ENCODE data around the gene DLGAP1. TPM values are rescaled to one million over a fixed set of nuclear protein-coding genes. Genes with fewer than 3 reads are reported as not detected.

DLGAP1 gene
- total and polyA plus RNA-seq, 2 experiments from 2014 or later = 0.13 to 0.22 TPM

DNA sequence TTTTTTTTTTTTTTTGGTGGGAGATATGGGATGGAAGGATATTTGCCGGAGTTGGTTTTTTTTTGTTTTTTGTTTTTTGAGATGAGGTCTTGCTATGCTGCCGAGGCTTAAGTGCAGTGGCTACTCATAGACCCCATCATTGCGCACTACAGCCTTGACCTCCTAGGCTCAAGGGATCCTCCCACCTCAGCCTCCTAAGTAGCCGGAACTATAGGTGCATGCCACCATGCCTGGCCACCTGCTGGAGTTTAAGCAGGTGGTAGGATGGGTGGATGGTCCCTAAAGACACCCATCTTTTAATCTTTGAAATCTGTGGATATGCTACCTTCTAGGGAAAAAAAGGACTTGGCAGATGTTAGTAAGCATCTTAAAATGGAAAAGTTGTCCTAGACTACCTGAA is 835.4 kb downstream of the DLGAP1 start:
- Histone ChIP-seq H3K27me3 (replicated peaks; ENCODE audit: insufficient read depth) (no peaks in the 10 kb centered on the region), H3K4me2 (ENCODE audit: unreplicated experiment) (no peak overlapping the region), H3K79me2 (ENCODE audit: insufficient read depth) (no peaks in the 10 kb centered on the region), H2AFZ (no peak overlapping the region), H3K9ac (no peak overlapping the region), H3K27ac (no peak overlapping the region), H3K4me1 (ENCODE audit: insufficient read depth) (peaks cover 20% of the 10 kb centered on the region), H3K4me3 (no peak overlapping the region), H3F3A (ENCODE audit: insufficient read depth) (peaks cover 19% of the 10 kb centered on the region), H4K20me1 (ENCODE audit: insufficient read depth) (no peaks in the 10 kb centered on the region), H3K36me3 (ENCODE audit: low read depth) (no peaks in the 10 kb centered on the region), H3K9me3 (ENCODE audit: low read depth) (no peaks in the 10 kb centered on the region), H3K9me2 (ENCODE audit: insufficient read depth) (no peaks in the 10 kb centered on the region)
- TF ChIP-seq EZH2 (IDR thresholded peaks at IDR 0.05; ENCODE audit: insufficient read depth, poor library complexity, severe bottlenecking) = no peak
- TF ChIP-seq EZH2phosphoT487 (IDR thresholded peaks at IDR 0.05; ENCODE audit: insufficient read depth, low read depth) = no peak
- in situ Hi-C loops (cut with MboI) = no loop called here
- DNase-seq = no peak
- 98% methylated on average over 4 of the region's 4 CpGs for WGBS, 2 experiments (ENCODE audit: low coverage in 1 of 2, low lambda C conversion rate in 2 of 2, missing lambda C conversion rate in 2 of 2)

DNA sequence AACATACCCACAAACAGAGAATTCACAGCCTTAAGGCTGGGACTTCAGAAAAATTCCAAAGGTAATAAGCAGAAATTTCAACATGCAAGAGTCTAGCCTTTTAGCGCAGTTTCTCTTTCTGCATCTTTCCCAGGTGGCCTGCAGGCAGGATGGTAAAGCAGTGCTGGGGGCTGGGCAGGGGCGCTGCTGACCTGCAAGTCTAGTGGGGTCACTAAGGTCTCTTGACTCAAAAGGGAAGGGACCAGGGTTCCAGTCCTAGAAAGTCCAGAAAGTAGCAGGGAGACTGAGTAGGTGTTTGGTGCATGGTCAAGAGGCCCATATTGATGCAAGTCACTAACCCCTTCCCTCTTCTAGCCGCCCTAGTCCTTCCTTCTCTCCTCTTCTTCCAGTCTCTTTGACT is 835.9 kb downstream of the DLGAP1 start:
- no peak overlapping the region for H3K4me3 ChIP-seq
- TF ChIP-seq EZH2 (IDR thresholded peaks at IDR 0.05; ENCODE audit: insufficient read depth, poor library complexity, severe bottlenecking) = no peak
- no peak for TF ChIP-seq EZH2phosphoT487 (IDR thresholded peaks at IDR 0.05; ENCODE audit: insufficient read depth, low read depth)
- no peak overlapping the region for H3K27ac ChIP-seq
- H3K9me2 ChIP-seq (ENCODE audit: insufficient read depth) = no peaks in the 10 kb centered on the region
- no peaks in the 10 kb centered on the region for H3K79me2 ChIP-seq (ENCODE audit: insufficient read depth)
- no peak overlapping the region for H3K9ac ChIP-seq
- H3K4me2 ChIP-seq (ENCODE audit: unreplicated experiment) = no peak overlapping the region
- WGBS, 2 experiments (ENCODE audit: low coverage in 1 of 2, low lambda C conversion rate in 2 of 2, missing lambda C conversion rate in 2 of 2) = 93 to 98% methylated on average over 3 of the region's 3 CpGs
- H3K27me3 ChIP-seq (replicated peaks; ENCODE audit: insufficient read depth) = no peaks in the 10 kb centered on the region
- no peak overlapping the region for H2AFZ ChIP-seq
- no peak for DNase-seq
- H4K20me1 ChIP-seq (ENCODE audit: insufficient read depth) = no peaks in the 10 kb centered on the region
- no peaks in the 10 kb centered on the region for H3K36me3 ChIP-seq (ENCODE audit: low read depth)
- H3K4me1 ChIP-seq (ENCODE audit: insufficient read depth) = peaks cover 16% of the 10 kb centered on the region
- H3F3A ChIP-seq (ENCODE audit: insufficient read depth) = peaks cover 14% of the 10 kb centered on the region
- no peaks in the 10 kb centered on the region for H3K9me3 ChIP-seq (ENCODE audit: low read depth)
- in situ Hi-C loops (cut with MboI) = no loop called here

DNA sequence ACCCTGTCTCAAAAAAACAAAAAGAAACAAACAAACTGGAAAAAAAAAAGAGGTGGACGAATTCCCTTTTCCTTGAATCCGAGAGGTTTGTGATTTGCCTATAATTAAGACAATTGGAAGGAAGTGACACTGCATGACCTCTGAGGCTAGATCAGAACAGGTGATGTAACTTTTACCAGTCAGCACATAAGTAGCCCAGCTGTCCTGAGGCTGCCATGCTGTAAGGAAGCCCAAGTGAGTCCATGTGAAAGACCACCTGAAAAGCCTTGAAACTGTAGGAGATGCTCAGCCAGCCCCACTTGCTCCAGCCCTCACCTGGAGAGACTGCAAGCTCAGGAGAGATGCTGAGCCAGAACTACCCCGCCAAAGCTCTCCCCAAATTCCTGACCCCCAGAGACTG is 838.4 kb downstream of the DLGAP1 start:
- Histone ChIP-seq H3K9ac (no peak overlapping the region), H3K79me2 (ENCODE audit: insufficient read depth) (no peaks in the 10 kb centered on the region), H3K27ac (no peak overlapping the region), H3F3A (ENCODE audit: insufficient read depth) (no peaks in the 10 kb centered on the region; the same call in 1 of the 2 replicates), H3K4me2 (ENCODE audit: unreplicated experiment) (no peak overlapping the region), H3K9me2 (ENCODE audit: insufficient read depth) (no peaks in the 10 kb centered on the region), H4K20me1 (ENCODE audit: insufficient read depth) (no peaks in the 10 kb centered on the region), H2AFZ (no peak overlapping the region), H3K4me1 (ENCODE audit: insufficient read depth) (peaks cover 5% of the 10 kb centered on the region), H3K27me3 (replicated peaks; ENCODE audit: insufficient read depth) (no peaks in the 10 kb centered on the region), H3K4me3 (no peak overlapping the region), H3K36me3 (ENCODE audit: low read depth) (no peaks in the 10 kb centered on the region), H3K9me3 (ENCODE audit: low read depth) (no peaks in the 10 kb centered on the region)
- TF ChIP-seq EZH2 (IDR thresholded peaks at IDR 0.05; ENCODE audit: insufficient read depth, poor library complexity, severe bottlenecking) (no peak), EZH2phosphoT487 (IDR thresholded peaks at IDR 0.05; ENCODE audit: insufficient read depth, low read depth) (no peak)
- 94 to 95% methylated on average over 3 of the region's 3 CpGs for WGBS, 2 experiments (ENCODE audit: low coverage in 1 of 2, low lambda C conversion rate in 2 of 2, missing lambda C conversion rate in 2 of 2)
- DNase-seq = no peak
- in situ Hi-C loops (cut with MboI) = no loop called here

DNA sequence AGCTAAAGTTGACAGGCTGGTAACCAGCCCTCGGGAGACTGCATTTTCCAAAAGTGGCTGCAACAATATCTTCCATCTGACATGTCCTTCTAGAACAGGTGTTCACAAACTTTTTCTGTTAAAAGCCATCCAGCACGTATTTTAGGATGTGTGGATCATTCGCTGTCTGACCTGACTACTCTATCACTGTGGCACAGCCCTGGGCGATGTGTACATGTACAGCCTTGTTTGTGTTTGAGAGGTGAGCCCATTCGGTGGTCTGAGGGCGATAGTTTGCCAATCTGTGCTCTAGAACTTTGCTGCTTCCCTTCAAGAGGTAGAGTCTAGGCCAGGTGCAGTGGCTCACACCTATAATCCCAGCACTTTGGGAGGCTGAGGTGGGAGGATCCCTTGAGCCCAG is 839.0 kb downstream of the DLGAP1 start:
- H3K27ac ChIP-seq = no peak overlapping the region
- no peak for TF ChIP-seq EZH2phosphoT487 (IDR thresholded peaks at IDR 0.05; ENCODE audit: insufficient read depth, low read depth)
- no peak for TF ChIP-seq EZH2 (IDR thresholded peaks at IDR 0.05; ENCODE audit: insufficient read depth, poor library complexity, severe bottlenecking)
- in situ Hi-C loops (cut with MboI) = no loop called here
- H3K4me1 ChIP-seq (ENCODE audit: insufficient read depth) = peaks cover 11% of the 10 kb centered on the region
- no peak overlapping the region for H3K4me2 ChIP-seq (ENCODE audit: unreplicated experiment)
- H2AFZ ChIP-seq = no peak overlapping the region
- no peaks in the 10 kb centered on the region for H3F3A ChIP-seq (ENCODE audit: insufficient read depth)
- no peak overlapping the region for H3K4me3 ChIP-seq
- H4K20me1 ChIP-seq (ENCODE audit: insufficient read depth) = no peaks in the 10 kb centered on the region
- no peaks in the 10 kb centered on the region for H3K9me2 ChIP-seq (ENCODE audit: insufficient read depth)
- 89 to 92% methylated on average over 6 of the region's 6 CpGs for WGBS, 2 experiments (ENCODE audit: low coverage in 1 of 2, low lambda C conversion rate in 2 of 2, missing lambda C conversion rate in 2 of 2)
- DNase-seq = no peak
- no peak overlapping the region for H3K9ac ChIP-seq
- no peaks in the 10 kb centered on the region for H3K36me3 ChIP-seq (ENCODE audit: low read depth)
- H3K9me3 ChIP-seq (ENCODE audit: low read depth) = no peaks in the 10 kb centered on the region
- no peaks in the 10 kb centered on the region for H3K79me2 ChIP-seq (ENCODE audit: insufficient read depth)
- H3K27me3 ChIP-seq (replicated peaks; ENCODE audit: insufficient read depth) = no peaks in the 10 kb centered on the region
